Measurements from ENCODE around the gene SOD1. TPM values are rescaled to one million over a fixed set of nuclear protein-coding genes. Genes with fewer than 3 reads are reported as not detected.

Gene SOD1
- total RNA-seq, 4 donors from 2014 or later = 129 to 222 (median 185) TPM

DNA sequence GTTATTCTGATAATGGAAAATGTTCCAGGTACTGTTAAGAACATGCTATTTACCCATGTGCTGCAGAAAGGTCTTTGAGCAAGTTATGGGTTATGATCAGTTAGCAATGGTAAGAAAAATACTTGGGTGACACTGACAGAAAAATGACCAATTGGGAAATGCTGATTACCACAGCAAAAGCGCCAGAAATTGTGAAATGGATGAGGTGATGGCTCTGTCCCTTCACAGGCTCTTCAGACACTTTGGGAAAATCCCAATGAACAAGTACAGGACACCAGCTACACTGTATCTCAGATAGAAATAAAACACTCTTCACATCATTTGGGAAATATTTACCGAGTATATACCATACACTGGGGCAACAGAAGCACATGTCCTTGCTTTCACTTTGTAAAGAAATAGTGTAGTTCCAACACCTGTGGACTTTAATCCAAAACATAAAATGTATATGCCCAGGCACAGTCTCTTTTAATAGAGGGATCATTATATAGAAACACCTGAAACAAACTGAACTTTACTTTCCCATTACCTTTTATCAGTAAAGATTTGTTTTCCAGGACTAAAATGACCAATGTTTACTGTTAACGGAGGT is 13.9 kb downstream of the SOD1 start:
- no peaks in the 10 kb centered on the region for H3K9me3 ChIP-seq
- H3K4me3 ChIP-seq = no peak overlapping the region
- TF ChIP-seq CTCF (IDR thresholded peaks at IDR 0.05) = no peak
- no peak for TF ChIP-seq EP300 (IDR thresholded peaks at IDR 0.05)
- no peak for TF ChIP-seq POLR2A (IDR thresholded peaks at IDR 0.05)
- peaks cover 0 to 38% (median 0%) of the 10 kb centered on the region in 3 donors for H3K36me3 ChIP-seq
- no peak for DNase-seq (ENCODE audit: low spot score in 2 of 2)
- H3K4me1 ChIP-seq = peaks cover 0 to 4% (median 0%) of the 10 kb centered on the region in 4 donors
- no peak overlapping the region for H3K27ac ChIP-seq
- 91 to 94% methylated on average over 3 of the region's 3 CpGs for WGBS, 2 donors
- no peaks in the 10 kb centered on the region for H3K27me3 ChIP-seq

DNA sequence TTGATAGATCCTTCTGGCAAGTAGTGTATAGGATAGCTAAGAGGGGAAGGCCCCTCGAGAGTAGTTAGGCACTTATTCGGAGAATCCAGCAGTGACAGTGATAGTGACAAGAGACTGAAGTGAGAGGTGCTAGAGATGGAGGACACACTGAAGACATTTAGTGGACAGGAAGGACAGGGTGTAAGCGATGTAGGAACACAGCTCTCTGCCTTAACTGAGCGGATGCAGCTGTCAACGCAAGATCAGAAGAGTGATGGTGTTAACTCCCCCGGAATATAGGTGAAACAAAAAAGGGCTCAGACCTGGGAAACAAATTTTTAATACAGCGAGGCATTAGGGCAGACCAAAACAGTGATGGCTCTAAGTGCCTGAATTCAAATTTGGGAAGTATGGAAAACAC is 15.8 kb downstream of the SOD1 start:
- TF ChIP-seq EP300 (IDR thresholded peaks at IDR 0.05) (no peak), POLR2A (IDR thresholded peaks at IDR 0.05) (no peak)
- peaks cover 0 to 35% (median 0%) of the 10 kb centered on the region in 3 donors for H3K36me3 ChIP-seq
- no peak for DNase-seq (ENCODE audit: low spot score in 2 of 2)
- H3K27me3 ChIP-seq = no peaks in the 10 kb centered on the region
- H3K4me1 ChIP-seq = no peaks in the 10 kb centered on the region
- no peak overlapping the region for H3K4me3 ChIP-seq
- H3K27ac ChIP-seq = no peak overlapping the region
- no peaks in the 10 kb centered on the region for H3K9me3 ChIP-seq
- WGBS, 2 donors = 89 to 92% methylated on average over 7 of the region's 7 CpGs

- no peaks in the 10 kb centered on the region for H3K9me3 ChIP-seq
- no peak overlapping the region for H3K4me3 ChIP-seq
- peaks cover 0 to 30% (median 0%) of the 10 kb centered on the region in 3 donors for H3K36me3 ChIP-seq
- no peak for DNase-seq (ENCODE audit: low spot score in 2 of 2)
- no peaks in the 10 kb centered on the region for H3K4me1 ChIP-seq
- no peaks in the 10 kb centered on the region for H3K27me3 ChIP-seq
- no peak overlapping the region for H3K27ac ChIP-seq
- 84 to 93% methylated on average over 2 of the region's 2 CpGs for WGBS, 2 donors
- TF ChIP-seq CTCF (IDR thresholded peaks at IDR 0.05) = no peak
- no peak for TF ChIP-seq EP300 (IDR thresholded peaks at IDR 0.05)
- TF ChIP-seq POLR2A (IDR thresholded peaks at IDR 0.05) = no peak
Measured at GRCh38 chr21:31675960-31676359, 16.5 kb downstream of the SOD1 start.

GRCh38 chr21:31677047-31677446 is 17.6 kb downstream of the SOD1 start:
- no peak for DNase-seq (ENCODE audit: low spot score in 2 of 2)
- Histone ChIP-seq H3K27ac (no peak overlapping the region), H3K9me3 (no peaks in the 10 kb centered on the region), H3K4me1 (no peaks in the 10 kb centered on the region), H3K27me3 (no peaks in the 10 kb centered on the region), H3K36me3 (peaks cover 0 to 23% (median 0%) of the 10 kb centered on the region in 3 donors), H3K4me3 (no peak overlapping the region)
- WGBS, 2 donors = 94% methylated on average over 3 of the region's 3 CpGs
- TF ChIP-seq POLR2A (IDR thresholded peaks at IDR 0.05) (no peak), CTCF (IDR thresholded peaks at IDR 0.05) (no peak), EP300 (IDR thresholded peaks at IDR 0.05) (no peak)

- Histone ChIP-seq H3K27ac (no peak overlapping the region), H3K36me3 (peaks cover 0 to 34% (median 0%) of the 10 kb centered on the region in 3 donors), H3K27me3 (no peaks in the 10 kb centered on the region), H3K4me3 (no peak overlapping the region), H3K4me1 (no peaks in the 10 kb centered on the region), H3K9me3 (no peaks in the 10 kb centered on the region)
- 87 to 90% methylated on average over 2 of the region's 2 CpGs for WGBS, 2 donors
- DNase-seq (ENCODE audit: low spot score in 2 of 2) = no peak
- TF ChIP-seq CTCF (IDR thresholded peaks at IDR 0.05) (no peak), EP300 (IDR thresholded peaks at IDR 0.05) (no peak), POLR2A (IDR thresholded peaks at IDR 0.05) (no peak)
Measured at GRCh38 chr21:31678478-31678877, 19.0 kb downstream of the SOD1 start.

Data from tibial nerve (tissue), 4 donors.